Measurements from ENCODE around the gene RORB. TPM values are rescaled to one million over a fixed set of nuclear protein-coding genes. Genes with fewer than 3 reads are reported as not detected.

The RORB gene
- total and polyA plus RNA-seq, 4 donors, result 0.40 to 3.9 (median 1.1) TPM

DNA sequence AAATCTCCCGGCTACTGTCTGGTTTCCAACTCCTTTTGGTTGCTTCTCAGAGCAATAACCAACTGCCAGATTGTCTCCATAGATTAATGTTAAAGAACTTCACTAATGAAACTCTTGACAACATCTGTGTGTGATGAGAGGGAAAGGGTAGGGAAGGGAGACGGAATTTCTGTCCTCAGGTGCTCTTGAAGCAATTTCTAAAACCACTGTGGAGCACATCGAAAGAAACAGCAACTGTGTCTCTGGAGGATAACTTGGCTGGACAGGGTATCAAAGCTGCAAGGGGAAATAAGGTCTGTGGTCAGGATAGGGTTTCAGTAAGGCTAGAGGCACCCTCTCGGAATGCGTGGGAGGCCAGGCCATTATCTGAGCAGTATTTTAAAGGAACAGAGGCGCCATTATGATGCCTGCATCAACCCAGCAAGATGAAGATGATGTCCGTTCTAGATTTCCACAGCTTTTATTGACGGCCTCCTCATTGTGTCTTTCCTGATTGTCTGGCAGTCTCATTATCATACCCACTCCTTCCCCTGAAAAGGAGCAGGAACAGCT lies 76.6 kb downstream of the RORB start:
- 77 to 82% methylated on average over 8 of the region's 8 CpGs for WGBS, 2 donors
- TF ChIP-seq, protein P1, sequence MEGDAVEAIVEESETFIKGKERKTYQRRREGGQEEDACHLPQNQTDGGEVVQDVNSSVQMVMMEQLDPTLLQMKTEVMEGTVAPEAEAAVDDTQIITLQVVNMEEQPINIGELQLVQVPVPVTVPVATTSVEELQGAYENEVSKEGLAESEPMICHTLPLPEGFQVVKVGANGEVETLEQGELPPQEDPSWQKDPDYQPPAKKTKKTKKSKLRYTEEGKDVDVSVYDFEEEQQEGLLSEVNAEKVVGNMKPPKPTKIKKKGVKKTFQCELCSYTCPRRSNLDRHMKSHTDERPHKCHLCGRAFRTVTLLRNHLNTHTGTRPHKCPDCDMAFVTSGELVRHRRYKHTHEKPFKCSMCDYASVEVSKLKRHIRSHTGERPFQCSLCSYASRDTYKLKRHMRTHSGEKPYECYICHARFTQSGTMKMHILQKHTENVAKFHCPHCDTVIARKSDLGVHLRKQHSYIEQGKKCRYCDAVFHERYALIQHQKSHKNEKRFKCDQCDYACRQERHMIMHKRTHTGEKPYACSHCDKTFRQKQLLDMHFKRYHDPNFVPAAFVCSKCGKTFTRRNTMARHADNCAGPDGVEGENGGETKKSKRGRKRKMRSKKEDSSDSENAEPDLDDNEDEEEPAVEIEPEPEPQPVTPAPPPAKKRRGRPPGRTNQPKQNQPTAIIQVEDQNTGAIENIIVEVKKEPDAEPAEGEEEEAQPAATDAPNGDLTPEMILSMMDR (IDR thresholded peaks at IDR 0.05; ENCODE audit: control extremely low read depth, extremely low read depth), result no peak
- no peaks in the 10 kb centered on the region for H3K27me3 ChIP-seq (ENCODE audit: control insufficient read depth in 3 of 3, insufficient read depth in 3 of 3, low read length in 2 of 3)
- no peaks in the 10 kb centered on the region for H3K36me3 ChIP-seq (ENCODE audit: control insufficient read depth in 4 of 4, insufficient read depth in 4 of 4, low read length in 4 of 4)
- no peak overlapping the region for H3K27ac ChIP-seq (ENCODE audit: low read depth in 1 of 2, low read length in 1 of 2)
- H3K4me3 ChIP-seq, result no peak overlapping the region
- no peaks in the 10 kb centered on the region for H3K9me3 ChIP-seq (ENCODE audit: control insufficient read depth in 4 of 4, insufficient read depth in 3 of 4, low read length in 3 of 4)
- H3K9ac ChIP-seq (ENCODE audit: insufficient read depth in 1 of 2, low read length in 2 of 2), result no peak overlapping the region
- peaks cover 0 to 9% (median 0%) of the 10 kb centered on the region in 5 donors for H3K4me1 ChIP-seq (ENCODE audit: control insufficient read depth in 5 of 5, insufficient read depth in 5 of 5, low read length in 5 of 5)
- DNase-seq, result no peak
- no peak for ATAC-seq (ENCODE audit: insufficient read depth, low FRiP score)

DNA sequence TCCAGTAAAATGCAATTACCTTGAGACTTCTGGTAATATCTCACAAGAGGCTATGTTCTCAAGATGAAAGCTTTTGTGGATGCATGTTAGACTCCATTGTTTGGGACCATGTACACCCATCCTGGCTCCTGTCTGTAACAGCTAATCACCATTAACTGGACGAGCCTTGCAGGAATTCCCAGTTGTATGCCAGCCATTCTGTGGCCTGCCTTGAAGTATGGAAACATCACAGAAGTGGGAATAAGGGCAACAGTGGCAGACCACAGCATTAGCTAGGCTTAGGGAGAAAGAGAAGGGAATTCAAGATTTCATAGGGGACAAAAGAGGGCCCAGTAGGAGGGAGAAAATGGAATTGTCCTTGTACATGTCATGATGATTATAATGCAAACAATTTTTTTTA lies 79.0 kb downstream of the RORB start:
- no peak overlapping the region for H3K4me3 ChIP-seq
- 52 to 68% methylated on average over 1 of the region's 1 CpG for WGBS, 2 donors
- peak; percentile 76 to 85 (median 84) for DNase-seq
- no peak overlapping the region for H3K9ac ChIP-seq (ENCODE audit: insufficient read depth in 1 of 2, low read length in 2 of 2)
- ATAC-seq (ENCODE audit: insufficient read depth, low FRiP score), result no peak
- TF ChIP-seq, protein P1 (IDR thresholded peaks at IDR 0.05; ENCODE audit: control extremely low read depth, extremely low read depth), result no peak
- H3K4me1 ChIP-seq (ENCODE audit: control insufficient read depth in 5 of 5, insufficient read depth in 5 of 5, low read length in 5 of 5), result peaks cover 0 to 9% (median 0%) of the 10 kb centered on the region in 5 donors
- H3K27me3 ChIP-seq (ENCODE audit: control insufficient read depth in 3 of 3, insufficient read depth in 3 of 3, low read length in 2 of 3), result no peaks in the 10 kb centered on the region
- no peaks in the 10 kb centered on the region for H3K9me3 ChIP-seq (ENCODE audit: control insufficient read depth in 4 of 4, insufficient read depth in 3 of 4, low read length in 3 of 4)
- no peaks in the 10 kb centered on the region for H3K36me3 ChIP-seq (ENCODE audit: control insufficient read depth in 4 of 4, insufficient read depth in 4 of 4, low read length in 4 of 4)
- H3K27ac ChIP-seq (ENCODE audit: low read depth in 1 of 2, low read length in 1 of 2), result no peak overlapping the region

DNA sequence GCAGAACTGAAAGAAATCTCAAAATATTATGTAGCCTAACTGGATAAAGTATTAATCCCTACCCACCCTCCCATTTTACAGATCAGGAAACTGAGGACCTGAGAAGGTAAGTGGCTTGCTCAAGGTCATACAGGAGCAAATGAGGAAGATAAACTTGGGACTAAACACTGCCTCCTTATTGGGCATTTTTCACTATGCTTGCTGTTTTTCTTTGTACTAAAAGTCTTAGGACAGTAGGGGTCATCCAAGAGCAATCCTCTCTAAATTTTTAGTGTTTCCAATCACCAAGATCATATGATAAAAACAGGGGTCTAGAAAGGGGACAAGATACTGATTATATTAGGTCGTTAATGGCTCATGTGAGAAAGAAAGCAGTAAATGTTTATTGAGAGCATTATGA lies 80.8 kb downstream of the RORB start:
- peaks cover 0 to 9% (median 0%) of the 10 kb centered on the region in 5 donors for H3K4me1 ChIP-seq (ENCODE audit: control insufficient read depth in 5 of 5, insufficient read depth in 5 of 5, low read length in 5 of 5)
- no peak for ATAC-seq (ENCODE audit: insufficient read depth, low FRiP score)
- WGBS, 2 donors, result 52 to 65% methylated on average over 1 of the region's 1 CpG
- H3K4me3 ChIP-seq, result no peak overlapping the region
- H3K27me3 ChIP-seq (ENCODE audit: control insufficient read depth in 3 of 3, insufficient read depth in 3 of 3, low read length in 2 of 3), result no peaks in the 10 kb centered on the region
- no peak overlapping the region for H3K27ac ChIP-seq (ENCODE audit: low read depth in 1 of 2, low read length in 1 of 2)
- H3K36me3 ChIP-seq (ENCODE audit: control insufficient read depth in 4 of 4, insufficient read depth in 4 of 4, low read length in 4 of 4), result no peaks in the 10 kb centered on the region
- no peak overlapping the region for H3K9ac ChIP-seq (ENCODE audit: insufficient read depth in 1 of 2, low read length in 2 of 2)
- TF ChIP-seq, protein P1 (IDR thresholded peaks at IDR 0.05; ENCODE audit: control extremely low read depth, extremely low read depth), result no peak
- peak in 1 of 3 donors; percentile 15 for DNase-seq
- no peaks in the 10 kb centered on the region for H3K9me3 ChIP-seq (ENCODE audit: control insufficient read depth in 4 of 4, insufficient read depth in 3 of 4, low read length in 3 of 4)

DNA sequence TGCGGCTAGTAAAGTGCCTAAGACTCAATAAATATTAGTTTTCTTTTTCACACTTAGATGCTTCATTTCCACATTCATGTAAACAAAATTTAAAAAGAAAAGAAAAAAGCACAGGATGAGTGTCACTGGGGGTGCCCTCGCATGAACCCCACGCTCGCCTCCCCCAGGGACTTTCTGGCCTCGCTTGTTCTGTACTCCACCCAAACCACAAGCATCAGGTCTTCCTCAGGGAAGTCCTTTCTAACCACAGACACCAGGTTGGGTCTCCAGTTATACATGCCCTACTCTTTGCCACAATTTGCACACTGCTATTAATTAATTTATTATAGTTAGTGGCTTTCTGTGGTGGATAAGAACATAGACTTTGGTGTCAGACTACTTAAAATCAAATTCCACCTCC lies 92.4 kb downstream of the RORB start:
- WGBS, 2 donors, result 65 to 75% methylated on average over 5 of the region's 5 CpGs
- Histone ChIP-seq H3K4me3 (no peak overlapping the region), H3K27ac (ENCODE audit: low read depth in 1 of 2, low read length in 1 of 2) (no peak overlapping the region), H3K27me3 (ENCODE audit: control insufficient read depth in 3 of 3, insufficient read depth in 3 of 3, low read length in 2 of 3) (peaks cover 0 to 2% (median 0%) of the 10 kb centered on the region in 3 donors), H3K9ac (ENCODE audit: insufficient read depth in 1 of 2, low read length in 2 of 2) (no peak overlapping the region), H3K4me1 (ENCODE audit: control insufficient read depth in 5 of 5, insufficient read depth in 5 of 5, low read length in 5 of 5) (peaks cover 0 to 3% (median 3%) of the 10 kb centered on the region in 5 donors), H3K9me3 (ENCODE audit: control insufficient read depth in 4 of 4, insufficient read depth in 3 of 4, low read length in 3 of 4) (peaks cover 0 to 3% (median 0%) of the 10 kb centered on the region in 4 donors), H3K36me3 (ENCODE audit: control insufficient read depth in 4 of 4, insufficient read depth in 4 of 4, low read length in 4 of 4) (no peaks in the 10 kb centered on the region)
- DNase-seq, result no peak
- TF ChIP-seq, protein P1 (IDR thresholded peaks at IDR 0.05; ENCODE audit: control extremely low read depth, extremely low read depth), result no peak
- ATAC-seq (ENCODE audit: insufficient read depth, low FRiP score), result no peak

All from lung (tissue), 12 donors.